Mucosa of descending colon (tissue), 3 donors: ENCODE measurements around the gene SLC35A2. TPM values are rescaled to one million over a fixed set of nuclear protein-coding genes. Genes with fewer than 3 reads are reported as not detected.

Experiments used
- ATAC-seq: fragments of 200-7000 bp; cut with Tn5 transposase; one replicate; pipeline ENCODE4 v1.9.1; 2020; ENCODE audit warnings: mild to moderate bottlenecking, moderate library complexity
- DNase-seq, 3 donors: peaks; one replicate each; pipeline ENCODE4 v3.0.0-alpha.2; 2020
- H3K36me3 ChIP-seq: fragments of 200-600 bp; one replicate; pipeline ENCODE4 v1.8.0; 2021; ENCODE audit warnings: low read depth, mild to moderate bottlenecking
- H3K4me1 ChIP-seq: fragments of 200-600 bp; one replicate; pipeline ENCODE4 v1.8.0; 2021; ENCODE audit warnings: low read depth, mild to moderate bottlenecking
- H3K4me3 ChIP-seq: fragments of 200-600 bp; one replicate; pipeline ENCODE4 v1.8.0; 2021; ENCODE audit warnings: mild to moderate bottlenecking
- H3K9me3 ChIP-seq: fragments of 200-600 bp; one replicate; pipeline ENCODE4 v1.8.0; 2021; ENCODE audit warnings: mild to moderate bottlenecking
- intact Hi-C, 2 donors: fragments of 100-400 bp; cut with DNase I in 1 of 2; cut with micrococcal nuclease in 1 of 2; formaldehyde crosslinking; loops; one replicate each; pipeline versions ENCODE4 v1.11.0 to v1.11.1; 2022; cut with DNase I, micrococcal nuclease
- total RNA-seq, 3 donors: library from RNA; stranded (reverse); fragmentation: NEBNext Ultra II Directional in 2 of 3; extraction: Animal tissue kit (Norgen Biotek cat#: 25700) in 2 of 3; gene quantifications; one replicate each; pipeline versions ENCODE4 v1.2.1 to v1.2.4, GENCODE V29; 2021 to 2023
- TF ChIP-seq, protein P1 (sequence below): fragments of 200-600 bp; IDR thresholded peaks from one replicate; pipeline ENCODE4 v1.8.0; 2022; ENCODE audit warnings: antibody characterized with exemption, mild to moderate bottlenecking
- donor health status: DM: no; HTN: no; CAD: no; lungs with moderate emphysema.
- donor health status: DM: no; HTN: no; CAD: no.
- donor health status: DM: no; HTN: yes; CAD: no.

Gene SLC35A2
- total RNA-seq, 3 donors from 2014 or later, result 26.4 to 62.1 (median 52.2) TPM

DNA sequence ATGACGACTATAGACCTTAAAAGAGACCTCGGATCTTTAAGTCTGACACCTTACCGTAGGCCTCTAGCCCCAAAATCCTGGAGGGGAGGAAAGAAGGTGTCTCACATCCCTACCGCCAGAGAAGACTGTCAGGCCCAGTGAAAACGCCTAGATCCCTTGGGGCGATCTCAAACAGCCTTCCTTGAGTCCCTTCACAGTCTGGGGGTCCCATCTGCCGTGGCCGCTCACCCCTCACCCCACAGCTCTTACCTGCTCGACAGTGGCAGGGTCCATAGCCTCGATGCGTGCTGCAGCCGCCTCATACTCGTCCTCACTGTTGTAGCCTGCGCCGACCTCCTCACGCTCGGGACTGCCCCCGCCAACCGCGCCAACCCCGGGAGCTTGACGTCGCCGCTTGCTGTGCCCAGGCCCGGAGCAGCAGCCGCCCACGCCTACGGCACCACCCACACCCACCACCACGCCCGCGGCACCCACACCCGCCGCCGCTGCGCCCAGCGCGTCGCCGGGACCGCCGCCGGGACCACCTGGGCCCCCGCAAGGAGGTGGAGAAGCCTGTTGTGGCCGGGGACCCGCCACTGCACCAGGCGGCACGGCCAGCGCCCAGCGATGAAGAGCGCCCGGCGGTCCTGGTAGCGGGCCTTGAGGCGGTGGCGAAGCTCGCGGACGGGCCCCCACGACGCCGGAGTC lies 45.4 kb upstream of the SLC35A2 start:
- peak; percentile 4 for ATAC-seq
- DNase-seq, result peak; percentile 29 to 72 (median 58)
- H3K4me1 ChIP-seq, result peaks cover 7% of the 10 kb centered on the region
- TF ChIP-seq, protein P1, sequence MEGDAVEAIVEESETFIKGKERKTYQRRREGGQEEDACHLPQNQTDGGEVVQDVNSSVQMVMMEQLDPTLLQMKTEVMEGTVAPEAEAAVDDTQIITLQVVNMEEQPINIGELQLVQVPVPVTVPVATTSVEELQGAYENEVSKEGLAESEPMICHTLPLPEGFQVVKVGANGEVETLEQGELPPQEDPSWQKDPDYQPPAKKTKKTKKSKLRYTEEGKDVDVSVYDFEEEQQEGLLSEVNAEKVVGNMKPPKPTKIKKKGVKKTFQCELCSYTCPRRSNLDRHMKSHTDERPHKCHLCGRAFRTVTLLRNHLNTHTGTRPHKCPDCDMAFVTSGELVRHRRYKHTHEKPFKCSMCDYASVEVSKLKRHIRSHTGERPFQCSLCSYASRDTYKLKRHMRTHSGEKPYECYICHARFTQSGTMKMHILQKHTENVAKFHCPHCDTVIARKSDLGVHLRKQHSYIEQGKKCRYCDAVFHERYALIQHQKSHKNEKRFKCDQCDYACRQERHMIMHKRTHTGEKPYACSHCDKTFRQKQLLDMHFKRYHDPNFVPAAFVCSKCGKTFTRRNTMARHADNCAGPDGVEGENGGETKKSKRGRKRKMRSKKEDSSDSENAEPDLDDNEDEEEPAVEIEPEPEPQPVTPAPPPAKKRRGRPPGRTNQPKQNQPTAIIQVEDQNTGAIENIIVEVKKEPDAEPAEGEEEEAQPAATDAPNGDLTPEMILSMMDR, result no peak
- H3K4me3 ChIP-seq, result peak overlapping the region; percentile 48
- no peaks in the 10 kb centered on the region for H3K36me3 ChIP-seq
- no peaks in the 10 kb centered on the region for H3K9me3 ChIP-seq
- intact Hi-C loops, result no loop called here

DNA sequence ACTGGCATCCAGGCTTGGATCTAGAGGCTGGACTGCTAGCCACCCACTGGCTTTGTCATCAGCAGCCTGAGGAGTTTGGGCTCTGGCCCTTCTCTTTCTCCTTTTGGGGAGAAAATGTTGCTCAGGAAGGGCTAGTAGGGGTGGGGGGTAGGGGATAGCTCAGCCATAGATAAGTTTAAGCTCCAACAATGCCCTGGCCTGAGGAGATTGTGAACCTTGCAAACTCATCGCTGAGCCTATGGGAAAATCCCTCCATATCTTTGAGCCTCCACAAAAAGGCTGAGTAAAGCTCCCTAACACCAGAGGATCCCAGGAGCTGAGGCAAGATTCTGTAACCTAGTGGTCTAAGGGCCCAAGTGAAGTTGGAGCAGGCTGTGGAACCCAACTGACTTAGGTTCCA lies 37.1 kb upstream of the SLC35A2 start:
- ATAC-seq, result no peak
- H3K4me1 ChIP-seq, result peaks cover 5% of the 10 kb centered on the region
- TF ChIP-seq, protein P1, result no peak
- no peaks in the 10 kb centered on the region for H3K9me3 ChIP-seq
- DNase-seq, result no peak
- H3K4me3 ChIP-seq, result no peak overlapping the region
- intact Hi-C loops, result no loop called here
- H3K36me3 ChIP-seq, result no peaks in the 10 kb centered on the region

DNA sequence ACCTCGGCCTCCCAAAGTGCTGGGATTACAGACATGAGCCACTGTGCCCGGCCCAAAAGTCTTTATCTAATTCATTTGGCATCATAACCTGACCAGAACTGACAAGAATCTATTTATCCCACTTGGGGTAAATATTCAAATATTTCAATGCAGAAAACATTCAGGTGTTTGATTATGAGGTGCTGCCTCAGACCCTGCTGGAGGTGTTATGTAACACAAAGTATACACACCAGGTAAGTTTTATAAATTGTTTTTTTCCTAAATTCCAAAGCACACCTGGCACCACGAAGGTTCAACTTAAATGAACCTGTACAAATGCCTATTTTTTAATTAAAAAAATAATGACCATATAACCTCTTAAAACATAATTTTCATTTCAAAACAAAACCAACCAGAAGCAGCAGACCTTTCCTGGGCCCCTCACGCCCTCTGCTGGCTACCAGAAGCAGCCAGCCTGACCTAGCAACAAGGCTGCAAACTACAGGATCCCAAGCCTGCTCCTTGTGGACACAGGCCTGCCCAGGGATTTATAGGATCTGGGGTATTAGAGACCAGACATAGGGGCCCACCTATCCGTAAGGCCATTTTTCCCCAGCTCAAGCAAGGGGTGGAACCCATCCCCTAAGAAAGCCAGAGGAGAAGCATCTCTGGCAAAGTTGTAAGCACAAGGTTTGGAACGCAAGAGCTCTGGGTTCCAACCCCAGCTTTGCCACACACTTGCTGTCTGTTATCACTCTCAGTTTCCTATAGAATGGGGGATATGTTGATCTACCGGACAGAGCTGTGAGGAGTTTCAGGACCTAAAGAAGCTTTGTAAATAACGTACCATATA lies 34.3 kb upstream of the SLC35A2 start:
- Histone ChIP-seq H3K36me3 (no peaks in the 10 kb centered on the region), H3K4me3 (no peak overlapping the region), H3K4me1 (no peaks in the 10 kb centered on the region), H3K9me3 (no peaks in the 10 kb centered on the region)
- DNase-seq (peak in 2 of 3 donors; percentile 49 to 58), ATAC-seq (peak; percentile 81)
- intact Hi-C loops, result no loop called here
- TF ChIP-seq, protein P1, result peak; percentile 59

DNA sequence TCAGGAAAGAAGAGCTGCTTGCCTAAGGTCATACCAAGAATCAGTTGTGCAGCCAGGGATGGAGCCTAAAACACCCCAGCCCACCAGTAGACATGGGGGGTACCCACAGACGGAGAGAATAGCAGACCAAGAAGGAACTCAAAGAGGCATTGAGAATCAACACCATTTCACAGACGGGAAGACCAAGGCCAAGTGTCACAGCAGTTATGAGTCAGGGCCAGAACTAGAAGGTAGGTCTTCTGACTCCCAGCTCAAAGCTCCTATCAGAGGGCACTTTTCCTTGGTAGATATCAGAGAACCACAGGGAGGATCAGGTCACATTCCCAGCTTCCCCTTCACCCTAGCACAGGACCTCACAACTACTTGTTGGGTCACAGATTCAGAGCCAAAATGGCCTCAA lies 31.4 kb upstream of the SLC35A2 start:
- ATAC-seq (no peak), DNase-seq (no peak)
- no peak overlapping the region for H3K4me3 ChIP-seq
- TF ChIP-seq, protein P1, result no peak
- H3K9me3 ChIP-seq, result no peaks in the 10 kb centered on the region
- H3K4me1 ChIP-seq, result no peaks in the 10 kb centered on the region
- intact Hi-C loops, result no loop called here
- no peaks in the 10 kb centered on the region for H3K36me3 ChIP-seq

- intact Hi-C loops, result no loop called here
- Histone ChIP-seq H3K4me1 (no peaks in the 10 kb centered on the region), H3K4me3 (no peak overlapping the region), H3K9me3 (no peaks in the 10 kb centered on the region), H3K36me3 (no peaks in the 10 kb centered on the region)
- TF ChIP-seq, protein P1, result no peak
- DNase-seq, result no peak
- no peak for ATAC-seq
These were observed 29.0 kb upstream of the SLC35A2 start for GRCh38 chrX:48940404-48940955.
